Liver (tissue), 2 donors: ENCODE results near the gene FRS3.

Experiments
- CTCF ChIP-seq: fragments of 150-350 bp; IDR thresholded peaks from 2 replicates; pipeline ENCODE4 v1.5.1; 2017; ENCODE audit warnings: improper control_type of control experiment, low read depth, low read length; ENCODE audit not compliant: missing input control
- MAX ChIP-seq: IDR thresholded peaks from 2 replicates; pipeline ENCODE4 v1.6.1; 2016; ENCODE audit warnings: antibody characterized with exemption
- REST ChIP-seq: IDR thresholded peaks from 2 replicates; pipeline ENCODE4 v1.6.1; 2016; ENCODE audit warnings: antibody characterized with exemption, mild to moderate bottlenecking
- donor health status: healthy.

GRCh38 chr6:41785254-41785653 lies 5.6 kb upstream of the FRS3 start:
- no peak for TF ChIP-seq CTCF
- no peak for TF ChIP-seq REST
- TF ChIP-seq MAX = no peak
